ENCODE results near the gene BRCA2.
"Not testable (repeated sequence)": the region's sequence is repeated elsewhere in the genome, so short reads cannot be mapped to it uniquely, and the experiment has no call there.

BRCA2 gene

DNA sequence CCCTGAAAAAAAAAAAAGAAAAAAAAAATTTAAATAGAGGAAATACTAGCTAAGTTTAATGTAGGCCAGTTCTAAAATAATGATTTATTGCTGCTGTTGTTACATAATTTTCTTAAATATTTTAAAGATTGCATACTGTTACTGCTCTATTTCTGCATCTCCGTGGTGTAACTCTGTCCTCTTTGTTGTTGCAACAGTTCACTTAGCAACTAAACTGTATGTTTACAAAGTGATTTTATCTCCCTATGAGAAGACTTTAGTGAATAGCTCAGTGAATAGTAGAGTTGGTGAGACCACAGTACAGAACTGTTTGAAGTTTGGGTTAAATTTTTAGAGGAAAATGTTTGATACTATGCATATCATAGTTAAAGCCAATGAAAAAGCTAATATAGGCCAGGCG, 19.4 kb downstream of the BRCA2 start:
- TF ChIP-seq, protein P1, sequence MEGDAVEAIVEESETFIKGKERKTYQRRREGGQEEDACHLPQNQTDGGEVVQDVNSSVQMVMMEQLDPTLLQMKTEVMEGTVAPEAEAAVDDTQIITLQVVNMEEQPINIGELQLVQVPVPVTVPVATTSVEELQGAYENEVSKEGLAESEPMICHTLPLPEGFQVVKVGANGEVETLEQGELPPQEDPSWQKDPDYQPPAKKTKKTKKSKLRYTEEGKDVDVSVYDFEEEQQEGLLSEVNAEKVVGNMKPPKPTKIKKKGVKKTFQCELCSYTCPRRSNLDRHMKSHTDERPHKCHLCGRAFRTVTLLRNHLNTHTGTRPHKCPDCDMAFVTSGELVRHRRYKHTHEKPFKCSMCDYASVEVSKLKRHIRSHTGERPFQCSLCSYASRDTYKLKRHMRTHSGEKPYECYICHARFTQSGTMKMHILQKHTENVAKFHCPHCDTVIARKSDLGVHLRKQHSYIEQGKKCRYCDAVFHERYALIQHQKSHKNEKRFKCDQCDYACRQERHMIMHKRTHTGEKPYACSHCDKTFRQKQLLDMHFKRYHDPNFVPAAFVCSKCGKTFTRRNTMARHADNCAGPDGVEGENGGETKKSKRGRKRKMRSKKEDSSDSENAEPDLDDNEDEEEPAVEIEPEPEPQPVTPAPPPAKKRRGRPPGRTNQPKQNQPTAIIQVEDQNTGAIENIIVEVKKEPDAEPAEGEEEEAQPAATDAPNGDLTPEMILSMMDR (IDR thresholded peaks at IDR 0.05; ENCODE audit: extremely low read depth, missing control alignments) = no peak
- no peak for DNase-seq (ENCODE audit: low spot score)

DNA sequence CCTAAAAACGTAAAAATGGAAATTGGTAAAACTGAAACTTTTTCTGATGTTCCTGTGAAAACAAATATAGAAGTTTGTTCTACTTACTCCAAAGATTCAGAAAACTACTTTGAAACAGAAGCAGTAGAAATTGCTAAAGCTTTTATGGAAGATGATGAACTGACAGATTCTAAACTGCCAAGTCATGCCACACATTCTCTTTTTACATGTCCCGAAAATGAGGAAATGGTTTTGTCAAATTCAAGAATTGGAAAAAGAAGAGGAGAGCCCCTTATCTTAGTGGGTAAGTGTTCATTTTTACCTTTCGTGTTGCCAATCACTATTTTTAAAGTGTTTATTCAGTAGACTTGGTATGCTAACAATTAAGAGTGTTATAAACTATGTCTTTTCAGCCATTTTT, 25.6 kb downstream of the BRCA2 start:
- TF ChIP-seq, protein P1 (IDR thresholded peaks at IDR 0.05; ENCODE audit: extremely low read depth, missing control alignments) = no peak

DNA sequence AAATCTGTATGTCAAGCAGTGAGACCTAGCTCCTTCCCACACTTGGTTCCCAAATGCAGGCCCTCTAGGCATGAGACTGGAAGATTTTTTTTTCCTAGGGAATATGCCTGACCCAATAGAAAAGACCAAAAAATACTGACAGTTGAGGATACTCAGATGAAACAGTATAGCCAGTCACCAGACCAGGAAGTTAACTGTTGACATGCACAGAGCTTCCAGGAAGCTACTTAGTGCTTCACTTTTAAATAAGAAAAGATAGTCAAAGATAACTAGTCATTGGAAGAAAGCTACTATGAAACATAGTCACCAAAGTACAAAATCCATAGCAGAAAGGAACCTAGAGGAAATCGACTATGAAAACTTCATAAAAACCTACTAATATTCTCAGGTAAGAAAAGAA, 32.3 kb downstream of the BRCA2 start:
- TF ChIP-seq, protein P1 (IDR thresholded peaks at IDR 0.05; ENCODE audit: extremely low read depth, missing control alignments) = no peak
- no peak for DNase-seq (ENCODE audit: low spot score)

More for the DNA sequence above, 25.6 kb downstream of the BRCA2 start:
- DNase-seq (ENCODE audit: low spot score) = no peak

DNA sequence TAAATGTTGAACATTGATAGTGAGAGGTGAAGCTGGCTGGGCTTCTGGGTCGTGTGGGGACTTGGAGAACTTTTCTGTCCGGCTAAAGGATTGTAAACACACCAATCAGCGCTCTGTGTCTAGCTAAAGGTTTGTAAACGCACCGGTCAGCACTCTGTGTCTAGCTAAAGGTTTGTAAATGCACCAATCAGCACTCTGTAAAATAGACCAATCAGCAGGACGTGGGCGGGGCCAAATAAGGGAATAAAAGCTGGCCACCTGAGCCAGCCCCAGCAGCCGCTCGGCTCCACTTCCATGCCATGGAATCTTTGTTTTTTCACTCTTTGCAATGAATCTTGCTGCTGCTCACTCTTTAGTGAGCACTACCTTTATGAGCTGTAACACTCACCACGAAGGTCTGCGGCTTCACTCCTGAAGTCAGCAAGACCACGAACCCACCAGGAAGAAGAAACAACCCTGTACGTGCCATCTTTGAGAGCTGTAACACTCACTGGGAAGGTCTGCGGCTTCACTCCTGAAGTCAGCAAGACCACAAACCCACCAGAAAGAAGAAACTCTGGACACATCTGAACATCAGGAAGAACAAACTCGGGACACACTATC, 35.6 kb downstream of the BRCA2 start:
- not testable (repeated sequence) for DNase-seq (ENCODE audit: low spot score)

DNA sequence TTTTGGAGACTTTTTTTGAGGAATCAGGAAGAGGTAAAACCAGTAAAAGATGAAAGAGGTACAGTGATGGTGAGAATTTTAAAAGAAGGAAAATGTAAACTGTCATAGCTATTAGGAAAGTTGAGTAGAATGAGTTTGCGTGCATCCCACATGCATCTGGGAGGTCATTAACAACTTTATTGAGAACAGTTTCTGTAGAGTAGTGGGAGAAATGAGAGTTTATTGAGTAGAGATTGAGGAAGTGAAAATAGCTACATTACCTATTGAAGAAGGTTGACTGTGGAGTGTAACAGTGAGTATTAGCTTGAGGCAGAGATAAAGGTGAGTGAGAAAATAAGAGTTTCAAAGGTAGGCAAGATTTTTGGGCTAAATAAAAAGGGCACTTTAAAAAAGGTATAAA, 38.7 kb downstream of the BRCA2 start:
- TF ChIP-seq, protein P1 (IDR thresholded peaks at IDR 0.05; ENCODE audit: extremely low read depth, missing control alignments) = no peak
- DNase-seq (ENCODE audit: low spot score) = peak; percentile 5

DNA sequence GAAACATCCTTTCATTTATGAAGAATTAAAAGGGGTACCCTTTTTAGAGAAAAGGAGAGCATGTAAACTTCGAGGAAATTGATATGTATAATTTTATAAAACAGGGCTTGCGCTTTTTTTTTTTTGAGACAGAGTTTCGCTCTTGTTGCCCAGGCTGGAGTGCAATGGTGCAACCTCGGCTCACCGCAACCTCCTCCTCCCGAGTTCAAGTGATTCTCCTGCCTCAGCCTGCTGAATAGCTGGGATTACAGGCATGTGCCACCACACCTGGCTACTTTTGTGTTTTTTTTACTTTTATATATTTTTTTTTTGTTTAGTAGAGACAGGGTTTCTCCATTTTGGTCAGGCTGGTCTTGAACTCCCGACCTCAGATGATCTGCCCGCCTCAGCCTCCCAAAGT, 40.6 kb downstream of the BRCA2 start:
- not testable (repeated sequence) for DNase-seq (ENCODE audit: low spot score)

DNA sequence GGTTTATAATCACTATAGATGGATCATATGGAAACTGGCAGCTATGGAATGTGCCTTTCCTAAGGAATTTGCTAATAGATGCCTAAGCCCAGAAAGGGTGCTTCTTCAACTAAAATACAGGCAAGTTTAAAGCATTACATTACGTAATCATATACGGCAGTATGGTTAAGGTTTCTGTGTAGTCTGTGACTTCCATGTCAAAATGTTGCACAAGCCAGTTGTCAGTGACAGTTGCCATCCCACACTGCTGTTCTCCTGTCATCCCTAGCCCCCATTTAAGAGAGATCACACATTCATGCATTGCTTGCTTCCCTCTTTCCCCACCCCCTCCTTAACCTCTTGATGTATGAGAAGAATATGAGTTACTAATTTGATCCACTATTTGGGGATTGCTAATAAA, 47.3 kb downstream of the BRCA2 start:
- no peak for DNase-seq (ENCODE audit: low spot score)
- TF ChIP-seq, protein P1 (IDR thresholded peaks at IDR 0.05; ENCODE audit: extremely low read depth, missing control alignments) = no peak

DNA sequence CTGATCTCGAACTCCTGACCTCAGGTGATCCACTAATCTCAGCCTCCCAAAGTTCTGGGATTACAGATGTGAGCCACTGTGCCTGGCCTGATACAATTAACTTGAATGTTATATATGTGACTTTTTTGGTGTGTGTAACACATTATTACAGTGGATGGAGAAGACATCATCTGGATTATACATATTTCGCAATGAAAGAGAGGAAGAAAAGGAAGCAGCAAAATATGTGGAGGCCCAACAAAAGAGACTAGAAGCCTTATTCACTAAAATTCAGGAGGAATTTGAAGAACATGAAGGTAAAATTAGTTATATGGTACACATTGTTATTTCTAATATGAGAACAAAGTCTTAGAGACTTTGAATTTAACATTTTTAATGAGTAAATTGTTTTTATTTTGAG, 55.5 kb downstream of the BRCA2 start:
- no peak for DNase-seq (ENCODE audit: low spot score)
- TF ChIP-seq, protein P1 (IDR thresholded peaks at IDR 0.05; ENCODE audit: extremely low read depth, missing control alignments) = no peak
